ENCODE results near the gene ATP5PD.
"Not testable (repeated sequence)": the region's sequence is repeated elsewhere in the genome, so short reads cannot be mapped to it uniquely, and the experiment has no call there.

Gene ATP5PD

GRCh38 chr17:75073618-75074047 lies 26.9 kb upstream of the ATP5PD start:
- no CpG with 5 or more reads among the region's 5 CpGs for WGBS (ENCODE audit: extremely low coverage, insufficient coverage, low lambda C conversion rate)
- Histone ChIP-seq H3K56ac (ENCODE audit: low read length) (peak overlapping the region; percentile 15), H4K8ac (ENCODE audit: low read depth, low read length) (no peak overlapping the region), H3K18ac (ENCODE audit: low read length) (no peak overlapping the region), H2AK5ac (ENCODE audit: low read length) (no peak overlapping the region), H3K9ac (ENCODE audit: low read length) (no peak overlapping the region), H3K4me1 (ENCODE audit: control insufficient read depth, low read depth, low read length) (peaks cover 8% of the 10 kb centered on the region), H3K4ac (ENCODE audit: low read depth, low read length) (no peak overlapping the region), H3K27ac (ENCODE audit: low read depth, low read length) (no peak overlapping the region), H4K5ac (ENCODE audit: low read length) (no peak overlapping the region), H3K79me2 (ENCODE audit: control insufficient read depth, insufficient read depth, low read length) (no peaks in the 10 kb centered on the region), H3K79me1 (ENCODE audit: low read length) (no peaks in the 10 kb centered on the region), H3K23ac (ENCODE audit: low read length) (no peak overlapping the region), H2BK5ac (ENCODE audit: low read length) (no peak overlapping the region), H3K4me2 (ENCODE audit: low read length) (no peak overlapping the region), H2BK15ac (replicated peaks; ENCODE audit: low read depth) (no peak overlapping the region), H2BK120ac (ENCODE audit: low read depth, low read length) (no peak overlapping the region), H3K4me3 (ENCODE audit: low read length) (no peak overlapping the region), H3K36me3 (ENCODE audit: control insufficient read depth, insufficient read depth, low read length) (no peaks in the 10 kb centered on the region), H3K27me3 (ENCODE audit: insufficient read depth, low read length, poor library complexity) (no peaks in the 10 kb centered on the region)
- DNase-seq, result no peak

- not testable (repeated sequence) for H2BK15ac ChIP-seq (replicated peaks; ENCODE audit: low read depth); H3K27me3 ChIP-seq (ENCODE audit: insufficient read depth, low read length, poor library complexity); H3K18ac ChIP-seq (ENCODE audit: low read length); H3K23ac ChIP-seq (ENCODE audit: low read length); H3K4me3 ChIP-seq (ENCODE audit: low read length); H4K5ac ChIP-seq (ENCODE audit: low read length); H2BK5ac ChIP-seq (ENCODE audit: low read length); H3K27ac ChIP-seq (ENCODE audit: low read depth, low read length); DNase-seq; H2AK5ac ChIP-seq (ENCODE audit: low read length); H3K4me1 ChIP-seq (ENCODE audit: control insufficient read depth, low read depth, low read length); H3K56ac ChIP-seq (ENCODE audit: low read length); H3K79me1 ChIP-seq (ENCODE audit: low read length); H2BK120ac ChIP-seq (ENCODE audit: low read depth, low read length); H3K4ac ChIP-seq (ENCODE audit: low read depth, low read length); H4K8ac ChIP-seq (ENCODE audit: low read depth, low read length); H3K9ac ChIP-seq (ENCODE audit: low read length); H3K79me2 ChIP-seq (ENCODE audit: control insufficient read depth, insufficient read depth, low read length); H3K4me2 ChIP-seq (ENCODE audit: low read length); H3K36me3 ChIP-seq (ENCODE audit: control insufficient read depth, insufficient read depth, low read length)
- no CpG with 5 or more reads among the region's 5 CpGs for WGBS (ENCODE audit: extremely low coverage, insufficient coverage, low lambda C conversion rate)
Measured at GRCh38 chr17:75072909-75073308, 26.1 kb upstream of the ATP5PD start.

GRCh38 chr17:75071478-75072271 lies 24.9 kb upstream of the ATP5PD start:
- H3K4me1 ChIP-seq (ENCODE audit: control insufficient read depth, low read depth, low read length); H3K4ac ChIP-seq (ENCODE audit: low read depth, low read length); H3K4me2 ChIP-seq (ENCODE audit: low read length); H3K36me3 ChIP-seq (ENCODE audit: control insufficient read depth, insufficient read depth, low read length); H3K27ac ChIP-seq (ENCODE audit: low read depth, low read length); H4K8ac ChIP-seq (ENCODE audit: low read depth, low read length); H3K27me3 ChIP-seq (ENCODE audit: insufficient read depth, low read length, poor library complexity); H2AK5ac ChIP-seq (ENCODE audit: low read length); H3K23ac ChIP-seq (ENCODE audit: low read length); H2BK120ac ChIP-seq (ENCODE audit: low read depth, low read length); H3K79me1 ChIP-seq (ENCODE audit: low read length); H3K9ac ChIP-seq (ENCODE audit: low read length); H2BK15ac ChIP-seq (replicated peaks; ENCODE audit: low read depth); H2BK5ac ChIP-seq (ENCODE audit: low read length); H4K5ac ChIP-seq (ENCODE audit: low read length); DNase-seq; H3K4me3 ChIP-seq (ENCODE audit: low read length); H3K56ac ChIP-seq (ENCODE audit: low read length); H3K79me2 ChIP-seq (ENCODE audit: control insufficient read depth, insufficient read depth, low read length); H3K18ac ChIP-seq (ENCODE audit: low read length): not testable (repeated sequence)
- no CpG with 5 or more reads among the region's 8 CpGs for WGBS (ENCODE audit: extremely low coverage, insufficient coverage, low lambda C conversion rate)

- H3K36me3 ChIP-seq (ENCODE audit: control insufficient read depth, insufficient read depth, low read length), result peaks cover 5% of the 10 kb centered on the region
- no peak overlapping the region for H2BK120ac ChIP-seq (ENCODE audit: low read depth, low read length)
- H4K5ac ChIP-seq (ENCODE audit: low read length), result no peak overlapping the region
- no peaks in the 10 kb centered on the region for H3K27me3 ChIP-seq (ENCODE audit: insufficient read depth, low read length, poor library complexity)
- no peak overlapping the region for H3K27ac ChIP-seq (ENCODE audit: low read depth, low read length)
- H3K9ac ChIP-seq (ENCODE audit: low read length), result no peak overlapping the region
- H3K56ac ChIP-seq (ENCODE audit: low read length), result no peak overlapping the region
- H3K23ac ChIP-seq (ENCODE audit: low read length), result no peak overlapping the region
- H3K4me2 ChIP-seq (ENCODE audit: low read length), result no peak overlapping the region
- no peak overlapping the region for H2BK15ac ChIP-seq (replicated peaks; ENCODE audit: low read depth)
- no peak overlapping the region for H2BK5ac ChIP-seq (ENCODE audit: low read length)
- no peak overlapping the region for H4K8ac ChIP-seq (ENCODE audit: low read depth, low read length)
- no peaks in the 10 kb centered on the region for H3K4me1 ChIP-seq (ENCODE audit: control insufficient read depth, low read depth, low read length)
- no peak overlapping the region for H3K18ac ChIP-seq (ENCODE audit: low read length)
- no peaks in the 10 kb centered on the region for H3K79me1 ChIP-seq (ENCODE audit: low read length)
- H2AK5ac ChIP-seq (ENCODE audit: low read length), result no peak overlapping the region
- WGBS (ENCODE audit: extremely low coverage, insufficient coverage, low lambda C conversion rate), result no CpG with 5 or more reads among the region's 2 CpGs
- H3K4me3 ChIP-seq (ENCODE audit: low read length), result no peak overlapping the region
- H3K79me2 ChIP-seq (ENCODE audit: control insufficient read depth, insufficient read depth, low read length), result no peaks in the 10 kb centered on the region
- DNase-seq, result no peak
- H3K4ac ChIP-seq (ENCODE audit: low read depth, low read length), result no peak overlapping the region
Measured at GRCh38 chr17:75069783-75070182, 23.0 kb upstream of the ATP5PD start.

GRCh38 chr17:75068750-75069149 lies 22.0 kb upstream of the ATP5PD start:
- no peak overlapping the region for H2BK120ac ChIP-seq (ENCODE audit: low read depth, low read length)
- H4K8ac ChIP-seq (ENCODE audit: low read depth, low read length), result no peak overlapping the region
- H2BK5ac ChIP-seq (ENCODE audit: low read length), result no peak overlapping the region
- DNase-seq, result no peak
- no peak overlapping the region for H2BK15ac ChIP-seq (replicated peaks; ENCODE audit: low read depth)
- H3K18ac ChIP-seq (ENCODE audit: low read length), result no peak overlapping the region
- no peak overlapping the region for H3K56ac ChIP-seq (ENCODE audit: low read length)
- H3K27ac ChIP-seq (ENCODE audit: low read depth, low read length), result no peak overlapping the region
- no peak overlapping the region for H2AK5ac ChIP-seq (ENCODE audit: low read length)
- H3K4ac ChIP-seq (ENCODE audit: low read depth, low read length), result no peak overlapping the region
- no peaks in the 10 kb centered on the region for H3K79me2 ChIP-seq (ENCODE audit: control insufficient read depth, insufficient read depth, low read length)
- no peak overlapping the region for H3K4me3 ChIP-seq (ENCODE audit: low read length)
- H3K4me1 ChIP-seq (ENCODE audit: control insufficient read depth, low read depth, low read length), result no peaks in the 10 kb centered on the region
- WGBS (ENCODE audit: extremely low coverage, insufficient coverage, low lambda C conversion rate), result no CpG with 5 or more reads among the region's 8 CpGs
- H3K4me2 ChIP-seq (ENCODE audit: low read length), result no peak overlapping the region
- no peak overlapping the region for H3K23ac ChIP-seq (ENCODE audit: low read length)
- no peak overlapping the region for H3K9ac ChIP-seq (ENCODE audit: low read length)
- no peaks in the 10 kb centered on the region for H3K27me3 ChIP-seq (ENCODE audit: insufficient read depth, low read length, poor library complexity)
- no peak overlapping the region for H4K5ac ChIP-seq (ENCODE audit: low read length)
- H3K36me3 ChIP-seq (ENCODE audit: control insufficient read depth, insufficient read depth, low read length), result peaks cover 12% of the 10 kb centered on the region
- no peaks in the 10 kb centered on the region for H3K79me1 ChIP-seq (ENCODE audit: low read length)

GRCh38 chr17:75067856-75068255 lies 21.1 kb upstream of the ATP5PD start:
- Histone ChIP-seq H3K27ac (ENCODE audit: low read depth, low read length) (peak overlapping the region; percentile 17), H3K79me2 (ENCODE audit: control insufficient read depth, insufficient read depth, low read length) (no peaks in the 10 kb centered on the region), H3K4me1 (ENCODE audit: control insufficient read depth, low read depth, low read length) (no peaks in the 10 kb centered on the region), H3K4me2 (ENCODE audit: low read length) (no peak overlapping the region), H3K27me3 (ENCODE audit: insufficient read depth, low read length, poor library complexity) (no peaks in the 10 kb centered on the region), H2BK15ac (replicated peaks; ENCODE audit: low read depth) (no peak overlapping the region), H3K4me3 (ENCODE audit: low read length) (no peak overlapping the region), H3K79me1 (ENCODE audit: low read length) (no peaks in the 10 kb centered on the region), H4K8ac (ENCODE audit: low read depth, low read length) (no peak overlapping the region), H2BK5ac (ENCODE audit: low read length) (no peak overlapping the region), H3K56ac (ENCODE audit: low read length) (no peak overlapping the region), H4K5ac (ENCODE audit: low read length) (no peak overlapping the region), H3K4ac (ENCODE audit: low read depth, low read length) (no peak overlapping the region), H2AK5ac (ENCODE audit: low read length) (no peak overlapping the region), H3K9ac (ENCODE audit: low read length) (no peak overlapping the region), H3K23ac (ENCODE audit: low read length) (no peak overlapping the region), H2BK120ac (ENCODE audit: low read depth, low read length) (no peak overlapping the region), H3K18ac (ENCODE audit: low read length) (no peak overlapping the region), H3K36me3 (ENCODE audit: control insufficient read depth, insufficient read depth, low read length) (peaks cover 20% of the 10 kb centered on the region)
- WGBS (ENCODE audit: extremely low coverage, insufficient coverage, low lambda C conversion rate), result no CpG with 5 or more reads among the region's 4 CpGs
- no peak for DNase-seq
